HG02642 (cell line): ENCODE results near the gene DNAAF8.

Source experiments
- ATAC-seq: cut with Tn5 transposase; IDR thresholded peaks from one replicate; pipeline ENCODE4 v1.9.1; 2021; ENCODE audit warnings: mild to moderate bottlenecking; ENCODE audit not compliant: unreplicated experiment, poor library complexity

Gene DNAAF8

DNA sequence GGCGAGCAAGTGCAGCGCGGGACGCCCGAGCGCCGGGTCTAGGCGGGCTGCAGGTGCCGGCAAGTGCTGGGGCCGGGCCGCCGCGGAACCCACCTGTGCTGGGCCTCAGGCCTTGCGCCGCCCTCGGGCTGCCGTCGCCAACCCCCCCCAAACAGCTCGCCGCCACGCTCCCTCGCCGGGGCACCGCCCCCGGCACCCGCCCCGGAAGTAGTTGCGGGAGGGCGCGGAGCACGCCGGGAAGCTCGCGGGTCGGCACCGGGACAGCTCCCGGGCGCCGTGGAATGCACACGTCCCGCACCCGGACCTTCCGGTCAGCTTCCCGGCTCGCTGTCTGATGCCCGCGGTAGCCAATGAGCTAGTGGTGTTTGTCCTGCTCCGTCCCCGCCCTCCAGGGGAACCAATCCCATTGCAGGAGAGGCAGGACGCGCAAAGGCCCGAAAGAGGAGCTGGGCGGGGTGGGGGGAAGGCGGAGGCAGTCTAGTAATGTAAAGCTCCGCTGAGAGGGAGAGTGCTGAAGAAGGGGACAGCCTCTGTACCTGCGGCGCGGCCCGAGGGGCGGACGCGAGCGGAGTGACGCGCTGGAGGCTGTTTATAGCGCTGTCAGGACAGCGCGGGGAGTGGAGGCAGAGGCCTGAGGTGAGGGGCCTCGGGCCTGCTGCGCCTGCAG, at the start of gene DNAAF8, which contains the start of gene ANKS3:
Gene DNAAF8, plus strand, starts transcription at position 475 of the 667 bp plus-strand sequence. CDS start 1,978 bp downstream, outside the sequence.
Gene ANKS3, minus strand, starts transcription at position 209 of the 667 bp plus-strand sequence. CDS start 4,122 bp downstream, outside the sequence.
- ATAC-seq, result peak; percentile 82

GRCh38 chr16:4684763-4685162, 49.6 kb upstream of the DNAAF8 start:
- no peak for ATAC-seq

DNA sequence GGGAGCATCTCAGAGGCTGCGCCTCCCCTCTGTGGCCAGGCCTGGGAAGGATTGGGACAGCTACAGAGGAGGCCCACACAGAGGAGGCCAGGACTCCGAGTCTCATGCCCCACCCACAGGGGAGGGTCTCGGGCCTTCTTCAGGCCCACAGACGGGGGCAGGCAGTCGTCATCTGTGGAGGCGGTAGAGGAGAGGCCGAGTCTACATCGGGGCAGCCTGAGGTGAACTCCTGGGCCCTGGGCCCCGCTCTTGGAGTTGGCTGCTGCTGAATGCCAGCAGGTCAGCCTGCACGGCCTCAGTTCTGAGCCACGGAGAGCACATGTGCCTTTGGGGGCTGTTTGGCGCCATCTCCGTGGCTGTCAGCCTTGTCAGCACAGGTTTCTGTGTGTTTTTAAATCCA, 49.0 kb upstream of the DNAAF8 start:
- no peak for ATAC-seq

DNA sequence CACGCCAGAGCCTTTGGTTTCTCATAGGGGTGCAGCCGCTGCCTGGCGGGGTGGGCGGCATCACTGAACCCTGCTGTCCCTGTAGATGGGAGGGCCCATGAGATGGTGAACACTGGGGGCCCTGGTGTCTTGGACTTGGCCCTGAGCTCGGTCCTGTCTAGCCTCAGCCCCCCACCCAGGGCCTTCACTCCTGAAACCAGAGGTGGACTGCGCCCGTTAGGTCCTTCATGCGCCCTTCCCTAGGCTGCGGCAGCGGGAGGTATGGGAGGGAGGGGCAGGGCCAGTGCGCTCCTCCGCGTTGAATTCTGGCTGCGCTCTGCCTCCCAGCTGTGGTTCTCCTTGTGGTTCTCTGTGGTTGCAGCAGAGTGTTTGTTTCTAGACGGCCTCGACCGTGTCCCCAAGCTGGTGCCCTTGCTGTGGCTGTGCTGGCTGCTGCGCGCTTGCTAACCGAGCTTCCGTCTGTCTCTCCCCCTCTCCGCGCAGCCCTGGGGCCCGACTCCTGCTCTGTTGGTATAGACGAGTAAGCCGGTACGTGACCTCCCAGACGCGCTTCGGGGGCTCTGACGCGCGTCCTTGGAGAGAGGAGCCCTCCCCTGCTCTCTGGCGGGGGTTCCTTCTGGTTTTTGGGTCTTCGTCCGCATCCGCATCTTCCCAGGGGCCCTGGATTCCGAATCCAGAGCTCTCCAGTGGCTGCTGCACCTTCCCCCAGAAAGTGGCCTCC, 48.4 kb upstream of the DNAAF8 start:
- no peak for ATAC-seq

GRCh38 chr16:4686497-4687210, 47.7 kb upstream of the DNAAF8 start:
- ATAC-seq, result no peak

GRCh38 chr16:4687416-4687815, 46.9 kb upstream of the DNAAF8 start:
- no peak for ATAC-seq

- no peak for ATAC-seq
Measured at GRCh38 chr16:4687946-4688673, 46.2 kb upstream of the DNAAF8 start.

GRCh38 chr16:4688674-4689045, 45.7 kb upstream of the DNAAF8 start:
- ATAC-seq, result no peak

GRCh38 chr16:4689091-4689671, 45.2 kb upstream of the DNAAF8 start:
- no peak for ATAC-seq

GRCh38 chr16:4689864-4690704, 44.3 kb upstream of the DNAAF8 start:
- no peak for ATAC-seq

GRCh38 chr16:4690946-4691665, 43.2 kb upstream of the DNAAF8 start:
- no peak for ATAC-seq

- no peak for ATAC-seq
Measured at GRCh38 chr16:4691666-4692412, 42.5 kb upstream of the DNAAF8 start.

DNA sequence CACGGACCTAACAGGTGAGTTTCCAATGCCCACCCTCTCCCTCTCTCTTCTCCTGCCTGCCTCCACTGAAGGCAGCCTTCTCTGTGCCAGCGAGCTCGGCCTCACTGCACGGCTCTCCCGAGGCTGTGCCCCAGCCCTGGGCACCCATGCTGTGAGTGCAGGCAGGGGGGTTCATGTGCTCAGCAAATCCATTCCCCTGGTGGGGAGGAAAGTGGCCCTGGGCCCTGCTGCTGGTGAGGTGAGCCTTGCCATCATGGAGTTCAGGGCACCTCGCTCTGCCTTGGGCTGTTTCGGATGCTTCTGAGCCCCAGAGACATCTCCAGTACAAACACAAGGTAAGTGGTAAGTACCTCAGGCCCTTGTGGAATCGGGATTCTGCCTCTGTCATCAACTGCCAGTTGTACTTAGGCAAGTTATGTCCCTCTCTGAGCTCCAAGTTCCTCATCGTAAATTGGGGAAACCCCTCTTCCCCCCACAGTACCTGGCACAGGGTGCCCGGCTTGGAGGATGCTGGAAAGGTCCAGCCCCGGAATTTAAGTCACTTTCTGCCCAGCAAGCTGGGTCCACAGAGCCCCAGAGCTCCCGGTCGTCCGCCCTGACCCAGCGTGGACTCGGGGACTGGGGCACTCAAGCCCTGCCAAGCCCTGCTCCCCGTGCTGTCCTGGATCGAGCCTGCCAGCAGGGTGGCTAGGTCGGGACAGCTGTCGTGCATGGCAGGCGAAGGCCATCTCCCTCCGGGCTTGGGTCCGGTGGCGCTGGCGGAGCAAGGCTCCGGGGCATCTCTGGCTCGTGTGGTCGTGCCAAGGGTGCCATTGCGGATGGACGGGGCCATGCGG, 41.7 kb upstream of the DNAAF8 start:
- peak; percentile 12 for ATAC-seq

DNA sequence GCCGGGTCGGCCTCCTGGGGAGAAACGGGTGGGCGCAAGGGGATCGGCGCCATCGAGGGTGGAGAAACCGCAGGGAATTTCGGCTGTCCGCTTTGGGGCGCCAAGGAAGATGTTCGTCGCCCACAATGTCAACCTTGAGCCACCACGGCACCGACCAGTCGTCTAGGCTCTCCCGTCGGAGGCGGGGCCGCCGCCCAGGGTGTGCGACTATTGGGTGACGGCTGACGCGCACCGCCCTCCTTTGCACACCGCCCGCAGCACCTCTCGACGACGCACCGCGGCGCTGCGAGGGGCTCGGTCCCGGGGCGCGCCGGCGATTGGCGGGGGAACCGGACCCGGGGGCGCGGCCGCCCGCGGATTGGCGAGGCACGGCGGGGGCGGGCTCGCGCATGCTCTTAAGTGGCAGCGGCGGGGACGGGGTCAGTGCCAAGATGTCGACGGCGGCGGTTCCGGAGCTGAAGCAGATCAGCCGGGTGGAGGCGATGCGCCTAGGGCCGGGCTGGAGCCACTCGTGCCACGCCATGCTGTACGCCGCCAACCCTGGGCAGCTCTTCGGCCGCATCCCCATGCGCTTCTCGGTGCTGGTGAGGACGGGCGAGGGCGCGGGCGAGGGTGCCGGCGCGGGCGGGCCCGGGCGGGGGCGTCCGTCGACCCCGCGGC, 40.9 kb upstream of the DNAAF8 start, which contains the start of gene NUDT16L1:
Gene NUDT16L1, plus strand, starts transcription at position 267 of the 660 bp plus-strand sequence. Its CDS starts 165 bp downstream, at position 432.
- peak; percentile 91 for ATAC-seq

- peak; percentile 7 for ATAC-seq
Measured at GRCh38 chr16:4693956-4694641, 40.2 kb upstream of the DNAAF8 start.
